Endothelial cell of umbilical vein (primary cell): ENCODE data around the gene TAB3. TPM values are rescaled to one million over a fixed set of nuclear protein-coding genes. Genes with fewer than 3 reads are reported as not detected.

Experiments
- BruUV-seq: library from RNA; stranded (reverse); fragments of 400-500 nt; replicated peaks from 2 replicates; lab custom pipeline; 2021; lab: Mats Ljungman, UMichigan
- CTCF ChIA-PET: fragments of 300-600, 350-600 bp; sonication (Branson Sonifier 250); formaldehyde crosslinking; loops from one replicate; lab custom pipeline; 2021; ENCODE audit warnings: antibody characterized with exemption, inconsistent platforms; lab: Charles Lee
- POLR2A ChIA-PET: fragments of 300-600, 350-600 bp; sonication (Branson Sonifier 250); formaldehyde crosslinking; loops from one replicate; lab custom pipeline; 2021; ENCODE audit warnings: antibody characterized with exemption, inconsistent platforms; lab: Charles Lee
- DNase-seq: peaks from one replicate; pipeline ENCODE4 v3.0.0-alpha.2; 2011; ENCODE audit warnings: low read depth, low spot score
- FAIRE-seq: peaks from 2 replicates; lab custom pipeline; 2011; peaks lifted over from hg19 to GRCh38; lab: Jason Lieb, UNC
- H2AFZ ChIP-seq: 2 replicates; pipeline ENCODE4 v1.6.0; 2012; ENCODE audit warnings: low read depth, low read length, control low read depth, inconsistent platforms
- H3K27ac ChIP-seq: 2 replicates; pipeline ENCODE4 v1.5.1; 2011; ENCODE audit warnings: low read depth, mild to moderate bottlenecking, control low read depth, low read length, moderate library complexity; ENCODE audit not compliant: insufficient read depth
- H3K27me3 ChIP-seq, 2 experiments: 2 replicates each; pipeline versions ENCODE4 v1.6.0 to v1.6.1; 2011; ENCODE audit warnings: low read length in 2 of 2, mixed read lengths in 1 of 2; ENCODE audit not compliant: control insufficient read depth in 2 of 2, insufficient read depth in 2 of 2
- H3K36me3 ChIP-seq, 2 experiments: 2 replicates in 1 of 2; 3 replicates in 1 of 2; pipeline ENCODE4 v1.5.1; 2011; ENCODE audit warnings: low read length in 2 of 2, mild to moderate bottlenecking in 1 of 2, moderate library complexity in 1 of 2; ENCODE audit not compliant: control insufficient read depth in 2 of 2, insufficient read depth in 2 of 2; ENCODE audit errors: extremely low read depth in 1 of 2
- H3K4me1 ChIP-seq: 3 replicates; pipeline ENCODE4 v1.5.1; 2011; ENCODE audit warnings: mild to moderate bottlenecking, low read length; ENCODE audit not compliant: control insufficient read depth, insufficient read depth; ENCODE audit errors: extremely low read depth
- H3K4me2 ChIP-seq: 2 replicates; pipeline ENCODE4 v1.6.1; 2011; ENCODE audit warnings: low read length, control low read depth, mixed read lengths; ENCODE audit not compliant: insufficient read depth
- H3K4me3 ChIP-seq, 3 experiments: fragments of 200-600 bp in 1 of 3; sonication (generic), shearing (Covaris generic) in 1 of 3; replicated peaks in 1 of 3; 2 replicates each; pipeline ENCODE4 v1.5.1; 2011 to 2016; ENCODE audit warnings: control low read depth in 3 of 3, low read length in 3 of 3, mild to moderate bottlenecking in 2 of 3, inconsistent platforms in 1 of 3, low read depth in 1 of 3, moderate library complexity in 1 of 3; ENCODE audit not compliant: insufficient read depth in 1 of 3
- H3K79me2 ChIP-seq: 2 replicates; pipeline ENCODE4 v1.6.0; 2012; ENCODE audit warnings: low read length, inconsistent platforms; ENCODE audit not compliant: control insufficient read depth, insufficient read depth
- H3K9ac ChIP-seq: replicated peaks from 2 replicates; pipeline ENCODE3; 2011; ENCODE audit warnings: low read length, control low read depth; ENCODE audit not compliant: insufficient read depth; ENCODE audit errors: extremely low read depth
- H3K9me1 ChIP-seq: replicated peaks from 3 replicates; pipeline ENCODE4 v1.6.0; 2011; ENCODE audit warnings: mild to moderate bottlenecking, low read length; ENCODE audit not compliant: control insufficient read depth, insufficient read depth; ENCODE audit errors: extremely low read depth
- H3K9me3 ChIP-seq: replicated peaks from 2 replicates; pipeline ENCODE4 v1.5.1; 2012; ENCODE audit warnings: low read length, inconsistent platforms; ENCODE audit not compliant: control insufficient read depth, insufficient read depth
- H4K20me1 ChIP-seq: replicated peaks from 2 replicates; pipeline ENCODE3; 2011; ENCODE audit warnings: mild to moderate bottlenecking, low read length; ENCODE audit not compliant: control insufficient read depth, insufficient read depth; ENCODE audit errors: extremely low read depth
- CTCF ChIP-seq, 2 donors: IDR thresholded peaks; 1 replicate in 1 of 2; 2 replicates in 1 of 2; pipeline ENCODE4 v1.5.1; 2011; ENCODE audit warnings: low read length in 2 of 2, mild to moderate bottlenecking in 2 of 2, moderate library complexity in 2 of 2, control low read depth in 1 of 2, inconsistent platforms in 1 of 2, low read depth in 1 of 2; ENCODE audit not compliant: insufficient read depth in 1 of 2; ENCODE audit errors: extremely low read depth in 1 of 2
- EZH2 ChIP-seq: IDR thresholded peaks from 2 replicates; pipeline ENCODE4 v1.6.1; 2012; ENCODE audit warnings: borderline replicate concordance, low read depth, mild to moderate bottlenecking, moderate library complexity, low read length, inconsistent platforms; ENCODE audit not compliant: severe bottlenecking
- FOS ChIP-seq: IDR thresholded peaks from 2 replicates; pipeline ENCODE4 v1.6.1; 2011; ENCODE audit warnings: mild to moderate bottlenecking, low read length, moderate library complexity, borderline replicate concordance; ENCODE audit not compliant: insufficient read depth
- GATA2 ChIP-seq: IDR thresholded peaks from 2 replicates; pipeline ENCODE4 v1.7.0; 2011; ENCODE audit warnings: low read depth, mild to moderate bottlenecking, moderate library complexity, mixed read lengths, low read length; ENCODE audit not compliant: insufficient read length, insufficient read depth
- JUN ChIP-seq: IDR thresholded peaks from 2 replicates; pipeline ENCODE4 v1.6.1; 2011; ENCODE audit warnings: borderline replicate concordance, low read depth; ENCODE audit not compliant: insufficient read length, insufficient read depth
- MAX ChIP-seq: IDR thresholded peaks from 2 replicates; pipeline ENCODE4 v1.6.1; 2011; ENCODE audit not compliant: insufficient read depth, insufficient read length
- MYC ChIP-seq: IDR thresholded peaks from one replicate; pipeline ENCODE4 v1.6.1; 2011; ENCODE audit warnings: mild to moderate bottlenecking, low read depth, low read length
- POLR2A ChIP-seq: IDR thresholded peaks from 2 replicates; pipeline ENCODE4 v1.6.1; 2012; ENCODE audit warnings: low read depth, mild to moderate bottlenecking, control low read depth, low read length
- POLR2AphosphoS5 ChIP-seq: IDR thresholded peaks from 2 replicates; pipeline ENCODE4 v1.6.1; 2012; ENCODE audit warnings: low read depth, mild to moderate bottlenecking, control low read depth, low read length, moderate library complexity; ENCODE audit not compliant: insufficient read depth
- dilution Hi-C: fragments of 300-500 bp; cut with MboI; formaldehyde crosslinking; loops from one replicate; pipeline ENCODE4 v1.15.0; 2019; ENCODE audit warnings: low sequenced_read_pairs; ENCODE audit not compliant: extremely low pct_ligation_motif_present
- intact Hi-C: fragments of 100-400 bp; cut with micrococcal nuclease; formaldehyde crosslinking; loops from one replicate; pipeline ENCODE4 v1.10.0; 2022
- polyA plus RNA-seq, 4 experiments: library from polyadenylated mRNA; depleted of rRNA in 3 of 4; stranded (reverse) in 3 of 4; unstranded in 1 of 4; fragments of >200 nt; gene quantifications; 2 replicates each; pipeline versions ENCODE4 v1.2.1 to v1.2.3, GENCODE V29; 2011 to 2012; ENCODE audit warnings: missing spikeins in 1 of 4
- total RNA-seq: library from RNA; stranded (reverse); gene quantifications from 2 replicates; pipeline ENCODE4 v1.2.3, GENCODE V29; 2021

TAB3 gene
- total and polyA plus RNA-seq, 2 donors (not counting 3 experiments of a cell fraction or from before 2014, with no cell fraction given) = 11.5 to 11.7 TPM

- dilution Hi-C loops = no loop called here
These were observed 111.5 kb downstream of the TAB3 start for GRCh38 chrX:30777575-30777974.

More at GRCh38 chrX:30777575-30777974, 111.5 kb downstream of the TAB3 start:
- Histone ChIP-seq H3K27ac (no peak overlapping the region), H3K4me1 (no peaks in the 10 kb centered on the region), H3K36me3 (no peaks in the 10 kb centered on the region), H3K9me1 (no peaks in the 10 kb centered on the region), H2AFZ (no peak overlapping the region), H3K9me3 (no peaks in the 10 kb centered on the region), H3K27me3 (no peaks in the 10 kb centered on the region), H3K4me3 (no peak overlapping the region), H4K20me1 (no peaks in the 10 kb centered on the region), H3K4me2 (no peak overlapping the region), H3K9ac (no peak overlapping the region), H3K79me2 (no peaks in the 10 kb centered on the region)
- FAIRE-seq = no peak
- ChIA-PET CTCF (no interaction called here), POLR2A (no interaction called here)
- intact Hi-C loops = no loop called here
- no peak for DNase-seq
- TF ChIP-seq FOS = no peak
- no peak for TF ChIP-seq POLR2AphosphoS5
- TF ChIP-seq POLR2A = no peak
- no peak for TF ChIP-seq CTCF (IDR thresholded peaks at IDR 0.05; ENCODE audit: extremely low read depth in 1 of 2, insufficient read depth in 1 of 2, low read depth in 1 of 2, low read length in 2 of 2)
- no peak for TF ChIP-seq JUN
- TF ChIP-seq MYC = no peak
- TF ChIP-seq EZH2 = no peak
- TF ChIP-seq MAX = no peak
- no peak for TF ChIP-seq GATA2
- BruUV-seq = no TSS peak

Other genes starting within 250 kb of the TAB3 start
- 7.6 and 7.7 TPM in 2 replicates for gene GK, start 235.8 kb downstream of the TAB3 start, total RNA-seq
- 1.6 and 2.7 TPM in 2 replicates for gene GK, start 235.8 kb downstream of the TAB3 start, polyA plus RNA-seq
- gene FTHL17, start 182.8 kb upstream of the TAB3 start, total RNA-seq = not detected in 2 replicates
- not detected in 2 replicates for gene FTHL17, start 182.8 kb upstream of the TAB3 start, polyA plus RNA-seq